ENCODE results near the gene KCNJ15.

Gene KCNJ15

GRCh38 chr21:38351961-38352521, 95.2 kb downstream of the KCNJ15 start:
- TF ChIP-seq RARB (CRISPR knock-in tag; IDR thresholded peaks at IDR 0.05) (no peak), TOX (CRISPR knock-in tag; IDR thresholded peaks at IDR 0.05; ENCODE audit: borderline replicate concordance) (no peak), ESRRG (CRISPR knock-in tag; IDR thresholded peaks at IDR 0.05) (no peak), SNAI2 (CRISPR knock-in tag; IDR thresholded peaks at IDR 0.05) (no peak), CSRNP3 (CRISPR knock-in tag; IDR thresholded peaks at IDR 0.05) (no peak), TSHZ2 (CRISPR knock-in tag; IDR thresholded peaks at IDR 0.05) (no peak), ZFP30 (CRISPR knock-in tag; IDR thresholded peaks at IDR 0.05) (no peak)
- peak; percentile 51 for ATAC-seq

- no peak for TF ChIP-seq PATZ1 (CRISPR knock-in tag; IDR thresholded peaks at IDR 0.05; ENCODE audit: borderline replicate concordance)
- TF ChIP-seq ZC3H10 (CRISPR knock-in tag; IDR thresholded peaks at IDR 0.05), result no peak
- no peak for TF ChIP-seq CREB5 (CRISPR knock-in tag; IDR thresholded peaks at IDR 0.05; ENCODE audit: low read depth)
- TF ChIP-seq ZNF565 (CRISPR knock-in tag; conservative IDR thresholded peaks at IDR 0.05; ENCODE audit: low read depth), result no peak
- TF ChIP-seq ZFP30 (CRISPR knock-in tag; IDR thresholded peaks at IDR 0.05), result no peak
- no peak for TF ChIP-seq CSDC2 (CRISPR knock-in tag; IDR thresholded peaks at IDR 0.05)
- no peak for TF ChIP-seq GLIS3 (CRISPR knock-in tag; IDR thresholded peaks at IDR 0.05)
- TF ChIP-seq BACH2 (CRISPR knock-in tag; IDR thresholded peaks at IDR 0.05; ENCODE audit: borderline replicate concordance), result no peak
- TF ChIP-seq CSRNP3 (CRISPR knock-in tag; IDR thresholded peaks at IDR 0.05), result no peak
- no peak for TF ChIP-seq TSHZ2 (CRISPR knock-in tag; IDR thresholded peaks at IDR 0.05)
- no peak for TF ChIP-seq OSR1 (CRISPR knock-in tag; IDR thresholded peaks at IDR 0.05)
- TF ChIP-seq TCF4 (CRISPR knock-in tag; IDR thresholded peaks at IDR 0.05; ENCODE audit: borderline replicate concordance), result no peak
- TF ChIP-seq POU6F1 (CRISPR knock-in tag; IDR thresholded peaks at IDR 0.05; ENCODE audit: borderline replicate concordance, low read depth), result no peak
- no peak for TF ChIP-seq PPARA (CRISPR knock-in tag; IDR thresholded peaks at IDR 0.05; ENCODE audit: borderline replicate concordance)
- no peak for TF ChIP-seq ZFP3 (CRISPR knock-in tag; IDR thresholded peaks at IDR 0.05)
- ATAC-seq, result peak; percentile 72
Observed at GRCh38 chr21:38352536-38353219, 95.9 kb downstream of the KCNJ15 start.

Measured in SK-N-SH treated with all-trans-retinoic acid at 6 μM for 48 hours (cell line).